BE2C (cell line): Measurements from ENCODE around the gene GPATCH2L.

Source experiments
- DNase-seq: peaks from one replicate; pipeline ENCODE4 v3.0.0-alpha.2; 2020
- H3K27me3 ChIP-seq: fragments of 250-450 bp; sonication (Bioruptor Pico); 2 replicates; pipeline ENCODE4 v1.5.1; 2020; ENCODE audit warnings: mild to moderate bottlenecking
- H3K36me3 ChIP-seq: fragments of 250-450 bp; sonication (Bioruptor Pico); 2 replicates; pipeline ENCODE4 v1.5.1; 2020; ENCODE audit warnings: mild to moderate bottlenecking
- H3K4me1 ChIP-seq: fragments of 250-450 bp; sonication (Bioruptor Pico); 2 replicates; pipeline ENCODE4 v1.5.1; 2020
- H3K4me3 ChIP-seq: 2 replicates; pipeline ENCODE4 v1.5.1; 2011; ENCODE audit warnings: low read depth, low read length
- H3K9me3 ChIP-seq: fragments of 250-450 bp; sonication (Bioruptor Pico); 2 replicates; pipeline ENCODE4 v1.5.1; 2020
- CTCF ChIP-seq: IDR thresholded peaks from 2 replicates; pipeline ENCODE4 v1.5.1; 2012; ENCODE audit warnings: mild to moderate bottlenecking, low read depth, low read length

GPATCH2L gene

GRCh38 chr14:76212242-76212641 lies 60.5 kb downstream of the GPATCH2L start:
- H3K4me1 ChIP-seq: no peaks in the 10 kb centered on the region
- H3K9me3 ChIP-seq: no peaks in the 10 kb centered on the region
- H3K36me3 ChIP-seq: no peaks in the 10 kb centered on the region
- H3K4me3 ChIP-seq: no peak overlapping the region
- H3K27me3 ChIP-seq: no peaks in the 10 kb centered on the region
- no peak for TF ChIP-seq CTCF
- DNase-seq: no peak

GRCh38 chr14:76217179-76217578 lies 65.5 kb downstream of the GPATCH2L start:
- Histone ChIP-seq H3K9me3 (no peaks in the 10 kb centered on the region), H3K36me3 (no peaks in the 10 kb centered on the region), H3K27me3 (no peaks in the 10 kb centered on the region), H3K4me1 (no peaks in the 10 kb centered on the region), H3K4me3 (no peak overlapping the region)
- DNase-seq: no peak
- TF ChIP-seq CTCF: no peak

GRCh38 chr14:76218662-76219061 lies 66.9 kb downstream of the GPATCH2L start:
- no peaks in the 10 kb centered on the region for H3K4me1 ChIP-seq
- no peak for DNase-seq
- no peak overlapping the region for H3K4me3 ChIP-seq
- H3K9me3 ChIP-seq: no peaks in the 10 kb centered on the region; the same call in 1 of the 2 replicates
- no peaks in the 10 kb centered on the region for H3K36me3 ChIP-seq
- no peaks in the 10 kb centered on the region for H3K27me3 ChIP-seq
- TF ChIP-seq CTCF: no peak

- no peak for TF ChIP-seq CTCF
- Histone ChIP-seq H3K27me3 (no peaks in the 10 kb centered on the region), H3K9me3 (no peaks in the 10 kb centered on the region; the same call in 1 of the 2 replicates), H3K4me3 (no peak overlapping the region), H3K4me1 (no peaks in the 10 kb centered on the region), H3K36me3 (no peaks in the 10 kb centered on the region)
- DNase-seq: no peak
Measured at GRCh38 chr14:76219873-76220272, 68.2 kb downstream of the GPATCH2L start.

- Histone ChIP-seq H3K27me3 (no peaks in the 10 kb centered on the region), H3K9me3 (no peaks in the 10 kb centered on the region; the same call in 1 of the 2 replicates), H3K4me3 (no peak overlapping the region), H3K36me3 (no peaks in the 10 kb centered on the region), H3K4me1 (no peaks in the 10 kb centered on the region)
- TF ChIP-seq CTCF: no peak
- DNase-seq: no peak
Measured at GRCh38 chr14:76227450-76228050, 75.8 kb downstream of the GPATCH2L start.

GRCh38 chr14:76228138-76228537 lies 76.4 kb downstream of the GPATCH2L start:
- H3K27me3 ChIP-seq: no peaks in the 10 kb centered on the region
- DNase-seq: no peak
- no peak for TF ChIP-seq CTCF

More at GRCh38 chr14:76228138-76228537, 76.4 kb downstream of the GPATCH2L start:
- no peaks in the 10 kb centered on the region for H3K4me1 ChIP-seq
- no peak overlapping the region for H3K4me3 ChIP-seq
- no peaks in the 10 kb centered on the region; the same call in 1 of the 2 replicates for H3K9me3 ChIP-seq
- H3K36me3 ChIP-seq: no peaks in the 10 kb centered on the region
